ENCODE data around the gene PRX.
"Not testable (repeated sequence)": the region's sequence is repeated elsewhere in the genome, so short reads cannot be mapped to it uniquely, and the experiment has no call there.

PRX gene

GRCh38 chr19:40381321-40381720, 31.9 kb downstream of the PRX start:
- no peak overlapping the region for H3K9ac ChIP-seq (ENCODE audit: low read depth, low read length)
- peaks cover 29% of the 10 kb centered on the region for H3K36me3 ChIP-seq (ENCODE audit: insufficient read depth, low read length)
- no peaks in the 10 kb centered on the region for H3K27me3 ChIP-seq (ENCODE audit: insufficient read depth, low read length)
- H3K4me3 ChIP-seq (ENCODE audit: low read length) = no peak overlapping the region
- no peak overlapping the region for H3K27ac ChIP-seq (ENCODE audit: low read depth, low read length)
- no peaks in the 10 kb centered on the region for H3K4me1 ChIP-seq (ENCODE audit: insufficient read depth, low read length)
- no peaks in the 10 kb centered on the region for H3K9me3 ChIP-seq (ENCODE audit: insufficient read depth, low read depth, low read length)
- WGBS = 89% methylated on average over 3 of the region's 3 CpGs

GRCh38 chr19:40380199-40381037, 32.8 kb downstream of the PRX start:
- no peak overlapping the region for H3K4me3 ChIP-seq (ENCODE audit: low read length)
- no peaks in the 10 kb centered on the region for H3K9me3 ChIP-seq (ENCODE audit: insufficient read depth, low read depth, low read length)
- H3K9ac ChIP-seq (ENCODE audit: low read depth, low read length) = no peak overlapping the region
- H3K27ac ChIP-seq (ENCODE audit: low read depth, low read length) = no peak overlapping the region
- H3K36me3 ChIP-seq (ENCODE audit: insufficient read depth, low read length) = peaks cover 30% of the 10 kb centered on the region
- H3K27me3 ChIP-seq (ENCODE audit: insufficient read depth, low read length) = no peaks in the 10 kb centered on the region
- H3K4me1 ChIP-seq (ENCODE audit: insufficient read depth, low read length) = no peaks in the 10 kb centered on the region
- 94% methylated on average over 37 of the region's 37 CpGs for WGBS

GRCh38 chr19:40379446-40380198, 33.6 kb downstream of the PRX start:
- Histone ChIP-seq H3K36me3 (ENCODE audit: insufficient read depth, low read length) (peaks cover 30% of the 10 kb centered on the region), H3K27me3 (ENCODE audit: insufficient read depth, low read length) (no peaks in the 10 kb centered on the region), H3K9me3 (ENCODE audit: insufficient read depth, low read depth, low read length) (no peaks in the 10 kb centered on the region), H3K4me3 (ENCODE audit: low read length) (no peak overlapping the region), H3K4me1 (ENCODE audit: insufficient read depth, low read length) (no peaks in the 10 kb centered on the region), H3K9ac (ENCODE audit: low read depth, low read length) (no peak overlapping the region), H3K27ac (ENCODE audit: low read depth, low read length) (no peak overlapping the region)
- 94% methylated on average over 11 of the region's 11 CpGs for WGBS

GRCh38 chr19:40378509-40378908, 34.7 kb downstream of the PRX start:
- Histone ChIP-seq H3K36me3 (ENCODE audit: insufficient read depth, low read length) (peaks cover 38% of the 10 kb centered on the region), H3K27ac (ENCODE audit: low read depth, low read length) (no peak overlapping the region), H3K4me1 (ENCODE audit: insufficient read depth, low read length) (no peaks in the 10 kb centered on the region), H3K4me3 (ENCODE audit: low read length) (no peak overlapping the region), H3K9ac (ENCODE audit: low read depth, low read length) (no peak overlapping the region), H3K27me3 (ENCODE audit: insufficient read depth, low read length) (no peaks in the 10 kb centered on the region), H3K9me3 (ENCODE audit: insufficient read depth, low read depth, low read length) (no peaks in the 10 kb centered on the region)
- 92% methylated on average over 2 of the region's 2 CpGs for WGBS

- Histone ChIP-seq H3K9me3 (ENCODE audit: insufficient read depth, low read depth, low read length) (no peaks in the 10 kb centered on the region), H3K36me3 (ENCODE audit: insufficient read depth, low read length) (peaks cover 41% of the 10 kb centered on the region), H3K27me3 (ENCODE audit: insufficient read depth, low read length) (no peaks in the 10 kb centered on the region), H3K27ac (ENCODE audit: low read depth, low read length) (no peak overlapping the region), H3K4me3 (ENCODE audit: low read length) (no peak overlapping the region), H3K4me1 (ENCODE audit: insufficient read depth, low read length) (no peaks in the 10 kb centered on the region), H3K9ac (ENCODE audit: low read depth, low read length) (no peak overlapping the region)
- WGBS = 93% methylated on average over 25 of the region's 25 CpGs
These were observed 35.2 kb downstream of the PRX start for GRCh38 chr19:40377876-40378385.

DNA sequence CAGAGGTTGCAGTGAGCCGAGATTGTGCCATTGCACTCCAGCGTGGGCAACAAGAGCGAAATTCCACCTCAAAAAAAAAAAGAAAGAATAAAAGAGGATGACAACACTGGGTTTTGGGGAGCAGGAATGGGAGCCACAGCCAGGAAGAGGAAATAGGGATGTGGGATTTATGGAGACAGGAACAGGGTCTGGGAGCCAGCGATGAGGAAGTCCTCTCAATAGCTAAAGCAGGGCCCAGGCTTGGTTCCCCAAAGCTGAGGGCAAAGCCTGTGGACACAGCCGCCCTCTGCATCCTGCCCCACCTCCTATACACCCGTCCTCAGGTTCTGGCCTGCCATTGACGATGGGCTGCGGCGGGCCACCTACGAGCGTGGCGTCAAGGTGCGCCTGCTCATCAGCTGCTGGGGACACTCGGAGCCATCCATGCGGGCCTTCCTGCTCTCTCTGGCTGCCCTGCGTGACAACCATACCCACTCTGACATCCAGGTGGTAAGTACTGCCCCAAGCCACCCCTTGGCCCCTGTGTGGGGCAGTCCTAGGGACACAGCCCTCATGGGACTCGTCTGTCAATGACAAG, 36.8 kb downstream of the PRX start:
- Histone ChIP-seq H3K4me3 (ENCODE audit: low read length) (no peak overlapping the region), H3K27ac (ENCODE audit: low read depth, low read length) (no peak overlapping the region), H3K9me3 (ENCODE audit: insufficient read depth, low read depth, low read length) (no peaks in the 10 kb centered on the region), H3K36me3 (ENCODE audit: insufficient read depth, low read length) (peaks cover 56% of the 10 kb centered on the region), H3K9ac (ENCODE audit: low read depth, low read length) (no peak overlapping the region; the same call in 1 of the 2 replicates), H3K27me3 (ENCODE audit: insufficient read depth, low read length) (no peaks in the 10 kb centered on the region), H3K4me1 (ENCODE audit: insufficient read depth, low read length) (no peaks in the 10 kb centered on the region)
- WGBS = 93% methylated on average over 17 of the region's 17 CpGs

DNA sequence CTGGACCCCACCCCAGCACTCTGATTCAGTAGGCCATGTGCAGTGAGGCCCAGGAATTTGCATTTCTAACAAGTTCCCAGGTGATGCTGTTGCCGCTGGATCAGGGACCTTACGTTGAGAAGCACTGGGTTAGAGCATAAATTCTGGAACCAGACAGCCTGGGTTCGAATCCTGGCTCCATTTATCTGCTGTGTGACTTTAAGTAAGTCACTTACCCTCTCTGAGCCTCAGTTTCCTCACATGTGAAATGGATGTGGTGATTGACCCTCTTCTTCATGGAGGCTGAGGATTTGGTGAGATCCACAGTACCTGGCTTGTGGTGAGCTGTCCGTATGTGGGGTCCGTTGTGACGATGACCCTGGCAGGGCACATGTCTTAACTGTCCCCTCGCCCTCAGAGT, 39.1 kb downstream of the PRX start:
- Histone ChIP-seq H3K4me1 (ENCODE audit: insufficient read depth, low read length) (no peaks in the 10 kb centered on the region), H3K9ac (ENCODE audit: low read depth, low read length) (no peak overlapping the region), H3K4me3 (ENCODE audit: low read length) (no peak overlapping the region), H3K27ac (ENCODE audit: low read depth, low read length) (no peak overlapping the region), H3K9me3 (ENCODE audit: insufficient read depth, low read depth, low read length) (no peaks in the 10 kb centered on the region), H3K27me3 (ENCODE audit: insufficient read depth, low read length) (no peaks in the 10 kb centered on the region), H3K36me3 (ENCODE audit: insufficient read depth, low read length) (peaks cover 71% of the 10 kb centered on the region)
- 95% methylated on average over 7 of the region's 7 CpGs for WGBS

- 91% methylated on average over 5 of the region's 5 CpGs for WGBS
- H3K36me3 ChIP-seq (ENCODE audit: insufficient read depth, low read length) = peaks cover 73% of the 10 kb centered on the region
These were observed 41.4 kb downstream of the PRX start for GRCh38 chr19:40371802-40372122.

GRCh38 chr19:40370997-40371801, 42.0 kb downstream of the PRX start:
- peaks cover 68% of the 10 kb centered on the region for H3K36me3 ChIP-seq (ENCODE audit: insufficient read depth, low read length)
- H3K27ac ChIP-seq (ENCODE audit: low read depth, low read length) = no peak overlapping the region
- no peaks in the 10 kb centered on the region for H3K9me3 ChIP-seq (ENCODE audit: insufficient read depth, low read depth, low read length)
- WGBS = 90% methylated on average over 7 of the region's 7 CpGs
- peaks cover 14% of the 10 kb centered on the region for H3K4me1 ChIP-seq (ENCODE audit: insufficient read depth, low read length)
- no peaks in the 10 kb centered on the region for H3K27me3 ChIP-seq (ENCODE audit: insufficient read depth, low read length)
- H3K9ac ChIP-seq (ENCODE audit: low read depth, low read length) = no peak overlapping the region
- no peak overlapping the region for H3K4me3 ChIP-seq (ENCODE audit: low read length)

More at GRCh38 chr19:40371802-40372122, 41.4 kb downstream of the PRX start:
- Histone ChIP-seq H3K4me1 (ENCODE audit: insufficient read depth, low read length) (peaks cover 8% of the 10 kb centered on the region), H3K9ac (ENCODE audit: low read depth, low read length) (no peak overlapping the region), H3K9me3 (ENCODE audit: insufficient read depth, low read depth, low read length) (no peaks in the 10 kb centered on the region), H3K27me3 (ENCODE audit: insufficient read depth, low read length) (no peaks in the 10 kb centered on the region), H3K4me3 (ENCODE audit: low read length) (no peak overlapping the region), H3K27ac (ENCODE audit: low read depth, low read length) (no peak overlapping the region)

GRCh38 chr19:40370253-40370652, 42.9 kb downstream of the PRX start:
- peaks cover 68% of the 10 kb centered on the region for H3K36me3 ChIP-seq (ENCODE audit: insufficient read depth, low read length)
- not testable (repeated sequence) for H3K27me3 ChIP-seq (ENCODE audit: insufficient read depth, low read length); H3K27ac ChIP-seq (ENCODE audit: low read depth, low read length); H3K4me3 ChIP-seq (ENCODE audit: low read length); H3K9ac ChIP-seq (ENCODE audit: low read depth, low read length); H3K9me3 ChIP-seq (ENCODE audit: insufficient read depth, low read depth, low read length)
- 93% methylated on average over 3 of the region's 3 CpGs for WGBS
- H3K4me1 ChIP-seq (ENCODE audit: insufficient read depth, low read length) = peaks cover 19% of the 10 kb centered on the region
